ENCODE measurements around the gene DDTL.
"Not testable (repeated sequence)": the region's sequence is repeated elsewhere in the genome, so short reads cannot be mapped to it uniquely, and the experiment has no call there.

The DDTL gene

DNA sequence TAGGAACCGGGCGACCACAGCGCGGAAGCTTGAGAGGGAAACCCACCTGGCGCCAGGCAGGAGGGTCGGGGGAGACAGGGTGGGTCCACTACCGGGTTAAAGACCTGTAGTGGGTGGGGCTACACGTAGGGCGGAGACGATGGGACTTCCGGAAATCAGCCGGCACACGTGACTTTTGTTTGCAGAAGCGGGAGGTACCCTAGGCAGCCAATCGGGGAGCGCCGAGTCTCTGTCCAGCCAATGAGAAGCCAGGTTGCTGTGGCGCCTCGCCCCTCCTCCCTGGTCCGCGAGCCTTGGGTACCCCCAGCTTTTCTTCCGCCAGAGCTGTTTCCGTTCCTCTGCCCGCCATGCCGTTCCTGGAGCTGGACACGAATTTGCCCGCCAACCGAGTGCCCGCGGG, at the start of gene DDTL:
DDTL (plus strand) TSS at position 321 of the 400 bp plus-strand sequence; CDS start at position 348, 27 bp downstream.
- DNase-seq (ENCODE audit: low read depth) = not testable (repeated sequence)

GRCh38 chr22:23920267-23920611, 46.4 kb upstream of the DDTL start:
- not testable (repeated sequence) for DNase-seq (ENCODE audit: low read depth)

GRCh38 chr22:23921586-23922201, 45.0 kb upstream of the DDTL start:
- not testable (repeated sequence) for DNase-seq (ENCODE audit: low read depth)

DNA sequence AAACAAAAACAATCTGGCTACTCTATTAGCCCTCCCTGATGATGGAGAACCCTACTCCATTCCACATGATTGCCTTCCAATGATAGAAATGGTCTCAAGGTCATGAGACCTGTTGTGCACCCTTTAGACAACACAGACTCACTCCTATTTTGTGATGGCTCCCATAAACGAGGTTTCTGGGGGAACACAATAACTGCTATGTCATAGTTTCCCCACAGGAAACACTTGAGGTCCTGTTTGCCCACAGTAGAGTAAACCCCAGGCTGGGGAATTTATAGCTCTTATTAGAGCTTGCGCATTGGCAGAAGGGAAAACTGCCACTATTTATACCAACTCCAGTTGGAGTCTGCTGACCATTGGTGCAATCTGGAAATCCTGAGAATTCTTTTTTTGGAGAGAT, 43.8 kb upstream of the DDTL start:
- no peak for DNase-seq (ENCODE audit: low read depth)

DNA sequence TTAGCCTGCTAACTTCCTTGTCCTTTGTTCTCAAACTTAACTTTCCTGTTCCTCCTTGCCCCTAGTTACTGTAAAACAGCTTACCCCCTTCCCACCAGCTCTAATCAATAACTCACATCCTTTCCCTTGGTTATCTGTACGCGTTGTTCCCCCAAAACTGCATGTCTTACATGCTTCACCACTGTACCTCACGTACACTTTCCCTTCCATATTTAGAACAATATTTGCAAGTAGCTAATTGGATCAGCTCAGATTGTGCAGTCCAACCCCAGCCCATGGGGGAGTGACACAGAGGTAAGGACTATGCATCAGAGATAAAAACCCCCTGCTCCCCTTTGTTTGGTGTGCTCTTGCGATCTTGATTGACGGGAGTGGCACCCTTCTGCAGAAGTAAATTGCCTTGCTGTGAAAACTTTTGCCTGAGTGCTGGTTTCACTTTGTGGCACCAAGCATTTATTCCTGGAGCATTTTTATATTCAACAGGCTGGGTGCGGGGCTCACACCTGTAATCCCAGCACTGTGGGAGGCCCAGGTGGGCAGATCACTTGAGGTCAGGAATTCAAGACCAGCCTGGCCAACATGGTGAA, 41.6 kb upstream of the DDTL start:
- DNase-seq (ENCODE audit: low read depth) = no peak

GRCh38 chr22:23926561-23926960, 40.1 kb upstream of the DDTL start:
- no peak for DNase-seq (ENCODE audit: low read depth)

- no peak for DNase-seq (ENCODE audit: low read depth)
Measured at GRCh38 chr22:23938328-23939016, 28.2 kb upstream of the DDTL start.

DNA sequence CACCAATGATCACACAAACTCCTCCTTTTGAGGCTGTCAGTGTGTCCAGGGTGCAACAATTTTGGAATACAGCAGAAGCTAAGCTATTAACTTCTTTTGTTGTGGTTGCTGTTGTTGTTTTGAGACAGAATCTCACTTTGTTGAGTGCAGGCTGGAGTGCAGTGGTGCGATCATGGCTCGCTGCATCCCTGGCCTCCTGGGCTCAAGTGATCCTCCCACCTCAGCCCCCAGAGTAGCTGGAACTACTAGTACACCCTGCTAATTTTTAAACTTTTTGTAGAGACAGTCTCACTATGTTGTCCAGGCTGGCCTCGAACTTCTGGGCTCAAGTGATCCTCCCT, 27.7 kb upstream of the DDTL start:
- no peak for DNase-seq (ENCODE audit: low read depth)

DNA sequence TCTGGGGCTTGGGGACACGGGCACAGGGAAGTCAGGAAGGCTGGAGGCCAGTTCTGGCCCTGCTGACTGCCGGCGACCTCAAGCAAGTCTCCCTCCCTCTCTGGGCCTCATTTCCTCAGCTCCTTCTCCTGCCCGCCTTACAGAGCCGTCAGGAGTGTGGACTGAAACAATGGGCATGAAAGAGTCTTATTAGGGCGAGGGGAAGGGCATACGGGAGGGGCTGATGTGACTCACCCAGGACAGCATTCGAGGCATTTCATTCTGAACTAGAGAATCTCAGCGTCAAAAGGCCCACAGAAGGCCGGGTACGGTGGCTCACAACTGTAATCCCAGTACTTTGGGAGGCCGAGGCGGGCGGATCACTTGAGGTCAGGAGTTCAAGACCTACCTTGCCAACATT, 26.5 kb upstream of the DDTL start:
- DNase-seq (ENCODE audit: low read depth) = not testable (repeated sequence)

GRCh38 chr22:23947391-23947790, 19.3 kb upstream of the DDTL start:
- not testable (repeated sequence) for DNase-seq (ENCODE audit: low read depth)

- DNase-seq (ENCODE audit: low read depth) = not testable (repeated sequence)
Measured at GRCh38 chr22:23949764-23950163, 16.9 kb upstream of the DDTL start.

DNA sequence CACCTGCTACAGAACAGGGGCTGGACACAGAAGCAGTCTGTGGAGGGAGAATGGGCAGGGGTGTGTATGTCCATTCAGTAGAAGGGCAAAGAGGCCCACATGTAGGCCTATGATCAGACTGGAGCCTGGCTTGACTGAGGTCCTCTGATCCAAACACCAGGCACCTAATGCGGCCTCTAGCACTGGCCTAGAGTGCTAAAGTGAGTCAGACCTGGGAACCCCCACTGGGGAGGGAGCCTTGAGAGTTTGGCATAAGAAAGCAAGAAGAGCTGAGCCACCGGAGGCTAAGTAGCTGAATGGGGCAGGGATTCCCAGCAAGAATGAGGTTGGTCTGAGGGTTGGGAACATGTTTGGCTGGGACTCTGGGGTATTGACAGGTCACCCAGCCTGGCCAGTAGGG, 15.3 kb upstream of the DDTL start:
- not testable (repeated sequence) for DNase-seq (ENCODE audit: low read depth)

GRCh38 chr22:23952794-23953405, 13.8 kb upstream of the DDTL start:
- not testable (repeated sequence) for DNase-seq (ENCODE audit: low read depth)

GRCh38 chr22:23953485-23953884, 13.2 kb upstream of the DDTL start:
- DNase-seq (ENCODE audit: low read depth) = not testable (repeated sequence)

DNA sequence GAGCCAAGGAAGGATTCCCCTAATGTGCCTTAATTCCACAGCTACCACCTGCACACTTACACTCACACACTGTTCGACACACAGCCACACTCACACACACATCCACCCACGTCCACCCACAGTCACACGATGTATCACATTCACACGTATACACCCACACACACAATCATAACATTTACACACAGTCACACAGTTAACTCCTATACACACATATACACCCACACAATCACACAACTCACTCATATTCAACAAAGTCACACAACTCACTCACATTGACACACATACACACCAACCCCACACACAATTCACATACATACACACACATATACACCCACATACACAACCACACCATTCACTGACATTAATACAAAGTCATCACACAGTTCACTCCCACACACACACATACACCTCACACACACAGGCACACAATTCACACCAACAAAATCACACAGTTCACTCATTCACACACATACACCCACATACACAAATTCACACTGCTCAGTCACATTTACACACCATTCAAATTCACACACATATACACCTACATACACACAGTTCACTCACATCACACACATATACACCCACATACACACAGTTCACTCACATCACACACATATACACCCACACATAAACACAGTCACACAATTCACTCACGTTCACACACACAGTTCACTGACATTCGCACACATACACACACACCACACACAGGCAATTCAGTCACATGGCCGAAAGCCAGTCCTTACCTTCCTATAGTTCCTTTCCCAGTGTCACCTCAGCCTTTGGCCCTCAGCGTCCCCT, 12.3 kb upstream of the DDTL start:
- DNase-seq (ENCODE audit: low read depth) = not testable (repeated sequence)

- DNase-seq (ENCODE audit: low read depth) = not testable (repeated sequence)
Measured at GRCh38 chr22:23954991-23955305, 11.7 kb upstream of the DDTL start.

DNA sequence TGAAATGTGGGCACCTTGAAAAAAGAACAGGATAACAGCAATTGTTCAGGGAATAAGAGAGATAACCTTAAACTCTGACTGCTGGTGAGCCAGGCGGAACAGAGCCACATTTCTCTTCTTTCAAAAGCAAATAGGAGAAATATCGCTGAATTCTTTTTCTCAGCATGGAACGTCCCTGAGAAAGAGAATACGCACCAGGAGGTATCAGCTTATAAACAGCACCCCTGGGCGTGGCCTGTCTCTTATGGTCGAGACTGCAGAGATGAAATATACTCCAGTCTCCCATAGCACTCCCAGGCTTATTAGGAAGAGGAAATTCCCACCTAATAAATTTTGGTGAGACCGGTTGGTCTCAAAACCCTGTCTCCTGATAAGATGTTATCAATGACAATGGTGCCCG, 10.8 kb upstream of the DDTL start:
- not testable (repeated sequence) for DNase-seq (ENCODE audit: low read depth)

- DNase-seq (ENCODE audit: low read depth) = peak; percentile 66
Measured at GRCh38 chr22:23956301-23956900, 10.3 kb upstream of the DDTL start.

DNA sequence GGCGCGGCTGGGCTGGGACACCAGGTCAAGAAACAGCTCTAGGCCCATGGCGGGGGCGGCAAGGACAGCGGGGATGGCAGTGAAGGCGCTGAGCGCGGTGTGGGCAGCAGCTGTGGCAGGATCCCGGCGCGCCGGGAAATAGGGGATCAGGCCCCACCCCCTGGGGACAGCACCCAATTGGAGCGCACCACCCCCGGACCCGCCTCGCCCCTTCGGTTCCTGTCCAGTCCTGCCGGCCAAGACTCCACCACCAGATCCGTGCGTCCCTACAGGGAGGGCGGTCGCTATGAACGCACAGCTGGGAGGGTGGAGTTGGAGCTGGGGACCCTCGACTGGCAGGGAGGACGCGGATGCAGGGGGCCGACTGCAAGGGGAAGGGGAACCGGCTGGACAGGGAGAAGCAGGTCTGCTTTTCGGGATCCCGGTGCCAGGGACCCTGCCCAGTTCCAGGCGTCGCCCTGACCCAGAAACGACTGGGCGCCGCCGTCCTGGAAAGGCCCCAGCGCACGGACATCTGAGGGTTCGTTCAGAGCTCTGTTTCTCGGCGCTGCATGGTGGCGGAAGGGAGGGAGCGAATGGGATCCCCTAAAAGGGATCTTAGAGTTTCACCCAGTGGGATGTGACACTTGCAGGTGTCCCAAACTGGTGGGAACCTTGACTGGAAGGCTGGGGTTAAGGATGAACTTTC, 5.5 kb upstream of the DDTL start, which contains the start of gene GSTT2B:
GSTT2B (minus strand) TSS at position 112 of the 688 bp plus-strand sequence; CDS start at position 48, 64 bp downstream.
- not testable (repeated sequence) for DNase-seq (ENCODE audit: low read depth)

DNA sequence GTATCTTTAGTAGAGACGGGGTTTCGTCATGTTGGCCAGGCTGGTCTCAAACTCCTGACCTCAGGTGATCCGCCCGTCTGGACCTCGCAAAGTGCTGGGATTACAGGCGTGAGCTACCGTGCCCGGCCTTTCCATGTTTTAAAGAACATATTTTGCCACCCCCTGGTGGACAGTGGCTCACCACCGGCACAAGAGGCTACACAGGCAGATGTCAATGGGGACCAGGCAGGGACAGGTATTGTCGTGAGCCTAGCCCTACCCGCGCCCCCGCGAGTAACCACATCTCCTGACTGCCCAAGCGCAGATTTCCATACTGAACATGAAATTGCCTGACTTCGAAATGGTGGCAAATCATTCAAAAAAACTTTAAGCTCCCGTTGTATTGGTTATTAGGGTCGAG, 594 bp upstream of the DDTL start:
- not testable (repeated sequence) for DNase-seq (ENCODE audit: low read depth)

DNA sequence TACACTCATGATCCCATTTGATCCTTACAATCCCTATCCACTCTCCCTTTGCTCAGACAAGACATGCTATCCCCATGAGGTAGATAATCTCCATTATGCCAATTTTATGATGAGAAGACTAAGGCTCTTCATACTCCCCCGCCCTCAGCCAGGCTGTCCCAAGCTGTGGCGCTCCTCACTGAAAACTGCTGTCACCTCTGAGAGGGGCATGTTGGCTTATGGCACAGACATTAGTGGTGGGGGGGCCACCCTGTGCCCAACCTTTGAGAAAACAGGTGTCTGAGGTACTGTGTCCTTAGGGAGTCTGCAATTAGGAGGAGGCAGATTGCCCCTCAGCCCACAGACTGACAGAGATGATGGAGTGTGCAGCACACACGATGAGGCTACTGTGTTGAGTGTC, 2.4 kb downstream of the DDTL start:
- DNase-seq (ENCODE audit: low read depth) = no peak
